Measurements from ENCODE around the gene PPIF. TPM values are rescaled to one million over a fixed set of nuclear protein-coding genes. Genes with fewer than 3 reads are reported as not detected.

The PPIF gene
- total RNA-seq, 1 donor from 2014 or later, result 173 TPM

DNA sequence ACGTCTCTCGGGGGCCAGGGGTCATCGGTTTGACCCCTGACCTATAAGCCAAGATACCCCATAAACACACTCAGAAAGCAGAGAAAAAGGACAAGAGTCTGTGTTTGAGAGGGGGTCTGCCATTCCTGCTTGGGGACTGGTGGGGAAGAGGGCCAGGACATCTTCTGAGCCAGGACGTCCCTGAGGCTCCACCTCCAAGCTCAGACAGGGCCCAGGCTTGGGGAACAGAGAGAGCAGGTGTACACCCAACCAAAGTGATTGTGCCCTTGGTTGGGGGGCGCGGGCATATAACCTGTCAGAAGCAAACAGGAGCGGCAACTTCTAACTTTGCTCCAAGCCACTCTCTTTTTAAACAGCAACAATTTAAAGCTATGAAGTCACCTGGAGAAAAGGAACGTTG lies 33.9 kb upstream of the PPIF start:
- intact Hi-C loops (cut with micrococcal nuclease), result no loop called here

DNA sequence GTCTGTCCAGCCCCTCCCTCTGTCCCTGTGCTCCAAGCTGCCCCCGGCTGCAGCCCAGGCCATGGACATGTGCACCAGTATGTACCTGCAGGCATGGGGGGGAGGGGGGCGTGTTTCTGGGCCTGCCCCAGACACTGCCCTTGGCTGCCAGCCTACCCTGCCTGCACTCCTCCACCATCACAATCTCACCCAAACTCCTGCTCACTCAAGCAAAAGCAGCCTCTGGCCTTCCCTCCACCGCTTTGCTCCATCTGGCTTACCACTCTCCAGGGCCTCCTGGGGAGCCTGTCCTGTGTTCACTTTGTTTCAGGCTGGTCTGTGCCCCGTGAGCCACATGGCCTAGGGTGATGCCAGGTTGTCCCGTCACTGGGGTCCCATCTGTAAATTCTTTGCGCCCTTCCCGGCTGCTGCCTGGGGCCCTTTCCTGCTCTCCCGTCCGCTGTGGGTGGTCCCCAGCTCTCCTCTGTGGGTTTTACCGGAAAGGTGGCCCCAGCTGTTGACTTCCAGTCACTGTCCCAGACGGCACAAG lies 33.3 kb upstream of the PPIF start:
- intact Hi-C loops (cut with micrococcal nuclease), result no loop called here

DNA sequence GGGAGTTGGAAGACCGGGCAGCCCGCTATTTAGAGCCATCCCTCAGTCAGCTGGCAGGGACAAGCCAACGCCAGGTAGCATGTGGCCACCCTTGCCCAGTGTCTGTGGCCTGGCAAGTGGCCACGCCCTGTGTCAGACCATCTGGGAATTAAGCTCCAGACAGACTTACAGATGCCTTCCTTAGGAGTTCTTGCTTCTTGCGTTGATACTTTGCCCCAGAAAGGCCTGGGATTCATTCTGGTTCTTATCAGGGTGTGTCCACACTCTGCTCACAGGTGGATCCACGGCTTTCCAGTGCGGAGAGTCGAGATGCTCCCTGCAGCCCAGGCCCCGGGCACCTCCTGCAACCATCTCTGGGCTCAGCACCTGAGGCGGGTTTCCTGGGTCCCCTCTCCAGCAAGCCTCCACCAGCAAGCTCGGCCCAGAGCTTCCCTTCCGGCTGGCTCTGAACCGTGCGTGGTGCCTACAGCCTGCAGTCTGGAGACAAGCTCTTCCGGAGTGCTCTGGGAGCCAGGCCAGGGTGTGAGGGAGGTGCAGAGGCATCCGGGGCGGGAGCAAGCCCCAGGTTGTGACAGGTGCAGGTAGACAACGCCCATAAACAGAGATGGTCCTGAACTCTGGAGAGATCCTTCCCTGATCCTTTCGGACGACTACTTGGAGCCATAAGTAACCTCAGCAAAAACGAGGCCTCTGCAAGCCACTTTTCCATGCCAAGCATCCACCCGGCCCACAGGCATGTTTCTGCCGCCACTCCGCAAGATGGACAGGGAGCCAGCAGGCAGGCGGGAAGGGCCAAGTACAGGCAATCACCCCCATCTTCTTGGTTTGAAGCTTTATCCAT lies 32.3 kb upstream of the PPIF start:
- intact Hi-C loops (cut with micrococcal nuclease), result no loop called here

GRCh38 chr10:79315602-79315920 lies 31.7 kb upstream of the PPIF start:
- intact Hi-C loops (cut with micrococcal nuclease), result no loop called here

- intact Hi-C loops (cut with micrococcal nuclease), result loop anchor here (1.0 kb wide), 4 partner anchors 14 to 72 kb away; partner anchors contain the start of gene PPIF
These were observed 30.4 kb upstream of the PPIF start for GRCh38 chr10:79316671-79317431.

DNA sequence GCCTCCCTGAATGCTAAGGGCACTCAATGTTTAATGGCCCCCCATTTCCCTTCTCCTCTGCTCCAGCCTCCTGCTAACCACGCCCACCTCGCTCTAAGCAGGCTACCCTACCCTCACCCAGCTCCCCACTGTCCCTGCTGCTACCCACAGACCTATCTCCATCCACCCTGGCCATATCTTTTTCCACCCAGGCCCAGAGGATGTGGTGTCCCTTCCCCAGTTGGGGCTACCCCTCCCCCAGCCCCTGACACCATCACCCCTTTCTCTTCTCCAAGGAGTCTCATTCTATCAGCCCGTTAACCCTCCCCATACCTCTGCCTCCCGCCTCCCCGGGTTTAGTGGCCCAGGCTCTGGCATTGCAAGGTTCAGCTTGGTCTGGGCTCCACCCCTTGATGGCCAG lies 28.9 kb upstream of the PPIF start:
- intact Hi-C loops (cut with micrococcal nuclease), result no loop called here

GRCh38 chr10:79319115-79319771 lies 28.0 kb upstream of the PPIF start:
- intact Hi-C loops (cut with micrococcal nuclease), result no loop called here

- intact Hi-C loops (cut with micrococcal nuclease), result loop anchor here (5.0 kb wide), 2 partner anchors 253 to 348 kb away; partner anchors contain the start of gene ZMIZ1
These were observed 27.0 kb upstream of the PPIF start for GRCh38 chr10:79320316-79320715.

- intact Hi-C loops (cut with micrococcal nuclease), result loop anchor here (5.0 kb wide), 2 partner anchors 254 to 349 kb away; partner anchors contain the start of gene ZMIZ1
These were observed 26.3 kb upstream of the PPIF start for GRCh38 chr10:79320820-79321493.

- intact Hi-C loops (cut with micrococcal nuclease), result loop anchor here (5.0 kb wide), 2 partner anchors 254 to 349 kb away; partner anchors contain the start of gene ZMIZ1
These were observed 25.8 kb upstream of the PPIF start for GRCh38 chr10:79321494-79321882.

- intact Hi-C loops (cut with micrococcal nuclease), result loop anchor here (2.0 to 5.0 kb wide), 3 partner anchors 73 to 350 kb away; partner anchors contain the start of gene ZMIZ1
These were observed 25.3 kb upstream of the PPIF start for GRCh38 chr10:79321951-79322350.

DNA sequence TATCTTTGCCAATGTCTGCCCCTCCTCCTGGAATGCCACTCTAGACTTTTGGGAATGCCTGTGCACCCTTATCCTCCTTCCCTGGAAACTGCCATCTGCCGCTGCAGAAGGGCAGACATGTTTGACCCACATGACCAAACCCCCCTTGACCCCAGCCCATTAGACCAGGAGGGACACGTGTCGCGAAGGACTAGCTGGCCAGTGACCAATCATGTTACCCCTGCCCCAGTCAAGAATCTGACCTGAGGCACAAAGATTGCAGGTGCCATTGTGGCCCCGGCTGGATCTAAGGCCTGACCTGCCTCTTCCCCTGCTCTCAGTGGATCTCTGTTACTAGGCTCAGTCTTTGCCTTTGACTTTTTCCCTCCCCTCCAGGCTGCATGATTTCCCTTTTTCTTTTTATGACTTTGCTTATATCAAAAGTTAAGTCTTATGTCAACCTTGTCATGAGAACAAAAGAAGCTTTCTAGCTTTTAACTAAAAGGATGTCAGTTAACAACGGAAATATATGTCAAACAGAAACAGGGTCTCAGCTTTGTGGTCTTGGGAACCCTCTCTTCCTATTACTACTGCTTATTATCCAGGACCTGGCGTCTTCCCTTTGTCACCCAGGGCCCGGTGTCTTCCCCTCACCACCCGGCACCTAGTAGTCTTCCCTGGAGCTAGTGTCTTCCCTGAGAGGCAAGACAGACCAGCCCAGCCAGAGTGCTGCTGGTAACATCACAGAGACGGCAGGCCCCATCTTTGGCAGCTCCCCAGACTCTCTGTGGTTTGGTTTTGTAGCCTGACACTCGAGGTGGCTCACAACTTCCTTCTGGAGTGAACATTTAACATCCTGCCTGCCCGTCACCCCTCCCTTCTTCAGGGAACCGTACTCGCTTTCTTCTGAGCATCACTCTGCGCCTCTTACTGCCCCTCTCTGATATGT lies 24.4 kb upstream of the PPIF start:
- intact Hi-C loops (cut with micrococcal nuclease), result loop anchor here (1.0 to 5.0 kb wide), 5 partner anchors 8 to 351 kb away; partner anchors contain the start of genes PPIF and ZMIZ1

- intact Hi-C loops (cut with micrococcal nuclease), result loop anchor here (1.0 to 5.0 kb wide), 5 partner anchors 8 to 351 kb away; partner anchors contain the start of genes PPIF and ZMIZ1
These were observed 23.7 kb upstream of the PPIF start for GRCh38 chr10:79323602-79324001.

GRCh38 chr10:79324032-79324695 lies 23.1 kb upstream of the PPIF start:
- intact Hi-C loops (cut with micrococcal nuclease), result loop anchor here (5.0 kb wide), 2 partner anchors 257 to 352 kb away; partner anchors contain the start of gene ZMIZ1

GRCh38 chr10:79326361-79327089 lies 20.7 kb upstream of the PPIF start:
- intact Hi-C loops (cut with micrococcal nuclease), result no loop called here

GRCh38 chr10:79327090-79327457 lies 20.2 kb upstream of the PPIF start:
- intact Hi-C loops (cut with micrococcal nuclease), result no loop called here

DNA sequence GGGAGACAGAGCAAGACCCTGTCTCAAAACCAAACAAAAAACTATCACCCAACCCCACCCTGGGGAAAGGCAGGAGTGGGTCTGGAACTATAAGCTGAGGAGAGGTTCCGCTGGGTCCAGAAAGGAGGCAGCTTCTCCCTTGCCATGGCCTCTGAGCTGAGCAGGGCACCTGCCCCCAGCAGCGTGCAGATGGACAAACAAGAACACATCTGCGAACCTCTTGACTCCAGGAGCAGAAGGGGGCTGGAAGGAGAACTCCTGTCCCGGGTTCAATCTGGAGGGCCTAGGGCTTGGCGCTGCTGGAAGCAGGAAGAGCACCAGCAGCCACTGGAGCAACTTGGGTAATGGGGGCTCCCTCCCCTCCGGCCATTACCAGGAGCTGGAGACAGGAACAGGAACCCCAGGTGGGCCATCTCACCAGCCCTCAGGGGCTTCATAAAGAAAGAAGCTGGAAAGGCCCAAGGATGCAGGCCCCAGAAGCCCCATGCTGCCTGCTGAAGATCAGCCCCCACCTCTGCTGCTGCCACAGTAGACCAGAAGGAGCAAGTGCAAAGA lies 19.0 kb upstream of the PPIF start:
- intact Hi-C loops (cut with micrococcal nuclease), result no loop called here
